GM19193 (cell line): ENCODE measurements around the gene YPEL2.

Source experiments
- POLR2A ChIP-seq: IDR thresholded peaks from 4 replicates; pipeline ENCODE4 v1.6.1; 2011; ENCODE audit not compliant: insufficient read depth, insufficient read length; ENCODE audit errors: extremely low read depth

Gene YPEL2

GRCh38 chr17:59400858-59401257 is 69.4 kb downstream of the YPEL2 start:
- TF ChIP-seq POLR2A = no peak

- no peak for TF ChIP-seq POLR2A
Measured at GRCh38 chr17:59401274-59401673, 69.8 kb downstream of the YPEL2 start.

GRCh38 chr17:59401725-59402124 is 70.3 kb downstream of the YPEL2 start:
- TF ChIP-seq POLR2A = no peak

DNA sequence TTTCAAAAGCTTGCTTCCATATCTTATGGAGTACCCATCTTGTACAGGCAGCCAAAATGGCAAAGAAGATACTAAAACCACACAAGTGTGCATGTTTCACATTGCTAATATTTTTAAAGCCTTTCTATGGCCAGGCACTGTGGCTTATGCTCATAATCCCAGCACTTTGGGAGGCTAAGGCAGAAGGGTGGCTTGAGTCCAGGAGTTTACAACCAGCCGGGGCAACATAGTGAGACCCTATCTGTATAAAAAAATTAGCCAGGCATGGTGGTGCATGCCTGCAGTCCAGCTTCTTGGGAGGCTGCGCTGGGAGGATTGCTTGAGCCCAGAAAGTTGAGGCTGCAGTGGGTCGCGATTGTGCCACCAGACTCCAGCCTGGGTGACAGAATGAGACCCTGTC is 71.3 kb downstream of the YPEL2 start:
- no peak for TF ChIP-seq POLR2A

DNA sequence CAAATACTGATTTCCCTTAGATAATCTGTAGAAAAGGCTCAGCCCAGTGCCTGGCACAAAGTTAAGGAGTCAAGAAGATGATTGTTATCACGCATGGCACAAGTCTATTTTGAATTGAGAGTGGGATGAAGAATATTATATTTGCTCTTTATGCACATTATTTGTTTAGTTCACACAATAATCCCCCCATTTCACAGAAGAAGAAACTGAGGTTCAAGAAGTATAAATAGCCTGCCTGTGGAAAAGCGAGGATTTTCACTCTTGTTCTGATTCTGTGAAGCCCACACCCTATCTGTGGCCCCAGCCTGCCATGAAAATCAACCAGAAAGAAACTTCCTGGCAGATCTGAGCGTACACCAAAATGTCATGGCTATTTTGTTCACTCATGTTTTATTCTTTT is 73.0 kb downstream of the YPEL2 start:
- TF ChIP-seq POLR2A = no peak

DNA sequence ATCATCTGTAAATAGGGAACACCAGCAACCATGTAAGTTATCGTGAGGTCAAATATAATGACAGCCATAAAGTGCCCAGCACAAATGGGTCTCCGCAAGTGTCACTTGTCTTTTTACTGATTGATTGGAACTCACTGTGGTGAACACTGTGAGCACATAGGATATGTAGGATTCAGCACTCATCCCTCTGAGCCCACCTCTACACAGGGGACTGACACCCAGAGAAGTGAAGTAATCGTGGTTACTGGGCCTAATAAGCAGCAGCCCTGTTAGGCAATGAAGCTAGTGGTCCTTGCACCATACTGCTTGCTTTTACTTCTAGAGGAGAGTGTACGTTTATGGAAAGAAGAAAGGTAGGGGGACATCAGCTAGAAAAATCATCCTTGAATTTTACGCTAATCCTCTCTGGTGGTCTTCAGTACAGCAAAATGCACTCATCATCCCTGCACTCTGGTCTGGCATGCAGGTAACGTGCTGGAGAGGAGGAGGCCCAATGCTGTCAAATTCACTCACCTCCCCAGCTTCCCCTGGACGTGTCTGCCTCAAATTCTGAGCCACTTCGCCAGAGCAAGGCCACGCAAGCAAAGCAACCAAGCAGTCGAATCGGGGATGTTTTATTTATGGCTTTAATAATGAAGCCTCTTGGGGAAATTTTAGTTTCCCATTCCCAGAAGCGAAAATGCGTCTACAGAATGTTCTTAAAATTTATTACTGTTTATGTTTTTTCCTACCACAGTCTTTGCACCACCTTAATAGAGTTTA is 74.7 kb downstream of the YPEL2 start:
- TF ChIP-seq POLR2A = no peak

GRCh38 chr17:59406808-59407381 is 75.4 kb downstream of the YPEL2 start:
- no peak for TF ChIP-seq POLR2A

- TF ChIP-seq POLR2A = no peak
Measured at GRCh38 chr17:59409336-59410048, 78.0 kb downstream of the YPEL2 start.

- TF ChIP-seq POLR2A = no peak
Measured at GRCh38 chr17:59410049-59410437, 78.6 kb downstream of the YPEL2 start.

DNA sequence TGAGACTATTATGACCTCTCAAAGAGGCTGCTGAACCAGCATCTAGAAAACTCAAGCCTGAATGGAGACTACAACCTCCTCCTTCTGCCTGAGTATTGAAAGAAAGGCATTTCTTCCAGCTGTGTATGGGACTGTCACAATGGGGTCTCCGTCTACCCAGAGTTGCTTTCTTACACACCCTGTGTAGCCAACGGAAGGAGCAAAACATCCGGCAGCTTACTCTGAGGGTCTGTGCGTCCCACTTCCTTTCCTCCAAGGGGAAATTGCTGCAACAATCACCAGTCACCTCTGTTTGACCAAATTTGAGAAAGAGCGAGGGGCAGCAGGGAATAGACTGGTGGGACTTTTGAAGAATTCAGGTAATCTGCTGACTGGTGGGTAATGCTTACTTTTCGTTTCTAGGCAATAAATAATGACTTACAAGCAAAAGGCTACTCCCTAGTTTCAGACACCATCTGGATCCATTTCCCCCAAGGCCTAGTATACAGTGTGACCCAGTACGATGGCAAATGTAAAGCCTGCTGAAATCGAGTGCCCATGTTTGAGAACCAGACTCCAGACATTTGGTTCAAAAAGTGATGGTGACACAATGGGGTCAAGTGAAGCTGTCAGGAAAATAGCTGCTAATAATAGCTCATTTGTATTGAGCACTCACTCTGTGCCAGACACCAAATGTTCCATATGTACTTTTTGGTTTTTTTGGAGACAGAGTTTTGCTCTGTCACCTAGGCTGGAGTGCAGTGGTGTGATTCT is 81.7 kb downstream of the YPEL2 start:
- TF ChIP-seq POLR2A = no peak

GRCh38 chr17:59415397-59415796 is 83.9 kb downstream of the YPEL2 start:
- TF ChIP-seq POLR2A = no peak

GRCh38 chr17:59416184-59416583 is 84.7 kb downstream of the YPEL2 start:
- TF ChIP-seq POLR2A = no peak

- no peak for TF ChIP-seq POLR2A
Measured at GRCh38 chr17:59417452-59417851, 86.0 kb downstream of the YPEL2 start.

DNA sequence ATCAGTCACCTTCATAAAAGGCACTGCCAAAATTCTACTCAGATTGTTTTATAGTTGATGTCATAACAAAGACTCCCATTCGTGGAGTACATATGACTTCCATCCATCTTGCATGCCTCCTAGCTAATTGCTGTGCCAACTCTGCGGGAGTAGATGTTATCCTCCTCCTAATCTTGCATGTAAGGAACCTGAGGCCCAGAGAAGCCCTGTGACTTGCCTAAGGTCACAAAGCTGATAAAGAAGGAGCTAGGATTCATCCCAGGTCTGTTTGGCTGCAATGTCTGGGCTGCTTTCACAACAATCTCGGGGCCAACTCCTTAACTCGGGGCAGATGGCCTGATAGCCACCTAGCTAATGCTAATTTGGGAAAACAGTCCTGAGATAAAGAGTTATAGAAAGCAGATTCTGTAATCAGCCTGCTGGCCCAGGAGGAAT is 87.3 kb downstream of the YPEL2 start:
- no peak for TF ChIP-seq POLR2A

- no peak for TF ChIP-seq POLR2A
Measured at GRCh38 chr17:59420901-59421300, 89.4 kb downstream of the YPEL2 start.
